ENCODE results near the gene AKR1B15. TPM values are rescaled to one million over a fixed set of nuclear protein-coding genes. Genes with fewer than 3 reads are reported as not detected.

Gene AKR1B15
- total RNA-seq, 1 experiment from 2014 or later = not detected

- Histone ChIP-seq H4K20me1 (ENCODE audit: insufficient read depth) (no peaks in the 10 kb centered on the region), H3K27ac (ENCODE audit: low read depth, low read length) (no peak overlapping the region), H3K79me2 (ENCODE audit: insufficient read depth, low read length) (no peaks in the 10 kb centered on the region), H3K4me2 (ENCODE audit: low read length) (no peak overlapping the region), H3K27me3 (ENCODE audit: insufficient read depth, low read length) (no peaks in the 10 kb centered on the region), H3K9me3 (ENCODE audit: control insufficient read depth in 1 of 2, insufficient read depth in 1 of 2, low read depth in 1 of 2, low read length in 2 of 2) (no peaks in the 10 kb centered on the region), H3K4me3 (replicated peaks in 1 of 2; ENCODE audit: low read depth in 1 of 2, low read length in 2 of 2) (no peak overlapping the region), H3K9me2 (ENCODE audit: insufficient read depth) (no peaks in the 10 kb centered on the region), H3K9ac (ENCODE audit: low read length) (no peak overlapping the region), H3K36me3 (ENCODE audit: control insufficient read depth in 1 of 2, insufficient read depth in 2 of 2, low read length in 2 of 2) (no peaks in the 10 kb centered on the region), H3K4me1 (ENCODE audit: control insufficient read depth in 1 of 2, insufficient read depth in 2 of 2, low read length in 2 of 2) (no peaks in the 10 kb centered on the region), H2AFZ (ENCODE audit: low read depth, low read length, poor library complexity, severe bottlenecking) (no peak overlapping the region)
- no peak for TF ChIP-seq POLR2AphosphoS5 (IDR thresholded peaks at IDR 0.05; ENCODE audit: low read depth, low read length)
- TF ChIP-seq POLR2A (IDR thresholded peaks at IDR 0.05; ENCODE audit: borderline replicate concordance, extremely low read depth, insufficient read depth, insufficient read length) = no peak
- TF ChIP-seq EZH2 (IDR thresholded peaks at IDR 0.05) = no peak
- TF ChIP-seq RAD21 (IDR thresholded peaks at IDR 0.05; ENCODE audit: low read depth) = no peak
- TF ChIP-seq EGR1 (IDR thresholded peaks at IDR 0.05; ENCODE audit: low read depth) = no peak
- no peak for TF ChIP-seq YY1 (IDR thresholded peaks at IDR 0.05; ENCODE audit: extremely low read depth, insufficient replicate concordance, low read depth, low read length)
- TF ChIP-seq FOSL1 (IDR thresholded peaks at IDR 0.05; ENCODE audit: low read depth) = no peak
- no peak for TF ChIP-seq SP1 (IDR thresholded peaks at IDR 0.05; ENCODE audit: low read depth)
- TF ChIP-seq, protein P1, sequence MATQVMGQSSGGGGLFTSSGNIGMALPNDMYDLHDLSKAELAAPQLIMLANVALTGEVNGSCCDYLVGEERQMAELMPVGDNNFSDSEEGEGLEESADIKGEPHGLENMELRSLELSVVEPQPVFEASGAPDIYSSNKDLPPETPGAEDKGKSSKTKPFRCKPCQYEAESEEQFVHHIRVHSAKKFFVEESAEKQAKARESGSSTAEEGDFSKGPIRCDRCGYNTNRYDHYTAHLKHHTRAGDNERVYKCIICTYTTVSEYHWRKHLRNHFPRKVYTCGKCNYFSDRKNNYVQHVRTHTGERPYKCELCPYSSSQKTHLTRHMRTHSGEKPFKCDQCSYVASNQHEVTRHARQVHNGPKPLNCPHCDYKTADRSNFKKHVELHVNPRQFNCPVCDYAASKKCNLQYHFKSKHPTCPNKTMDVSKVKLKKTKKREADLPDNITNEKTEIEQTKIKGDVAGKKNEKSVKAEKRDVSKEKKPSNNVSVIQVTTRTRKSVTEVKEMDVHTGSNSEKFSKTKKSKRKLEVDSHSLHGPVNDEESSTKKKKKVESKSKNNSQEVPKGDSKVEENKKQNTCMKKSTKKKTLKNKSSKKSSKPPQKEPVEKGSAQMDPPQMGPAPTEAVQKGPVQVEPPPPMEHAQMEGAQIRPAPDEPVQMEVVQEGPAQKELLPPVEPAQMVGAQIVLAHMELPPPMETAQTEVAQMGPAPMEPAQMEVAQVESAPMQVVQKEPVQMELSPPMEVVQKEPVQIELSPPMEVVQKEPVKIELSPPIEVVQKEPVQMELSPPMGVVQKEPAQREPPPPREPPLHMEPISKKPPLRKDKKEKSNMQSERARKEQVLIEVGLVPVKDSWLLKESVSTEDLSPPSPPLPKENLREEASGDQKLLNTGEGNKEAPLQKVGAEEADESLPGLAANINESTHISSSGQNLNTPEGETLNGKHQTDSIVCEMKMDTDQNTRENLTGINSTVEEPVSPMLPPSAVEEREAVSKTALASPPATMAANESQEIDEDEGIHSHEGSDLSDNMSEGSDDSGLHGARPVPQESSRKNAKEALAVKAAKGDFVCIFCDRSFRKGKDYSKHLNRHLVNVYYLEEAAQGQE (IDR thresholded peaks at IDR 0.05; ENCODE audit: low read depth) = no peak
- TF ChIP-seq CBX3 (IDR thresholded peaks at IDR 0.05; ENCODE audit: low read depth) = no peak
- no peak for TF ChIP-seq JUND (IDR thresholded peaks at IDR 0.05)
- TF ChIP-seq ELF1 (IDR thresholded peaks at IDR 0.05; ENCODE audit: borderline replicate concordance, low read depth) = no peak
- no peak for TF ChIP-seq ZNF274 (IDR thresholded peaks at IDR 0.05; ENCODE audit: low read depth, low read length)
- TF ChIP-seq SIN3A (IDR thresholded peaks at IDR 0.05; ENCODE audit: low read depth) = no peak
- TF ChIP-seq ZFX (IDR thresholded peaks at IDR 0.05) = no peak
- no peak for TF ChIP-seq TCF7L2 (IDR thresholded peaks at IDR 0.05; ENCODE audit: borderline replicate concordance, extremely low read depth, insufficient read depth, insufficient read length)
- CTCF ChIA-PET = no interaction called here
- DNase-seq (ENCODE audit: low read depth, low spot score) (no peak), ATAC-seq (no peak)
- intact Hi-C loops (cut with micrococcal nuclease) = no loop called here
- no TSS peak for BruUV-seq (replicated peaks)
- RAD21 ChIA-PET (ENCODE audit: low non-redundant PET in 1 of 2, low total read pairs in 2 of 2, uncharacterized antibody in 2 of 2, unreplicated experiment in 2 of 2) = no interaction called here
- POLR2A ChIA-PET = no interaction called here
Measured at GRCh38 chr7:134500982-134501381, 47.9 kb upstream of the AKR1B15 start.
